HCT116 (cell line): ENCODE results near the gene SLC22A23.
"Not testable (repeated sequence)": the region's sequence is repeated elsewhere in the genome, so short reads cannot be mapped to it uniquely, and the experiment has no call there.

Source experiments
- CEBPB ChIP-seq: IDR thresholded peaks from 2 replicates; pipeline ENCODE4 v1.6.1; 2012; ENCODE audit warnings: low read depth
- EZH2 ChIP-seq: fragments of 200-600 bp; sonication (generic); IDR thresholded peaks from 2 replicates; pipeline ENCODE4 v1.6.1; 2017; ENCODE audit warnings: antibody characterized with exemption, mixed run types
- JUND ChIP-seq: IDR thresholded peaks from 2 replicates; pipeline ENCODE4 v1.6.1; 2012
- POLR2A ChIP-seq: IDR thresholded peaks from 2 replicates; pipeline ENCODE4 v1.7.0; 2011; ENCODE audit warnings: borderline replicate concordance; ENCODE audit not compliant: insufficient read depth, insufficient read length; ENCODE audit errors: extremely low read depth
- POLR2AphosphoS5 ChIP-seq: IDR thresholded peaks from 2 replicates; pipeline ENCODE4 v1.6.1; 2011; ENCODE audit warnings: mild to moderate bottlenecking, low read depth, low read length, moderate library complexity
- RAD21 ChIP-seq: IDR thresholded peaks from 2 replicates; pipeline ENCODE4 v1.6.1; 2012; ENCODE audit warnings: low read depth, mild to moderate bottlenecking
- SP1 ChIP-seq: IDR thresholded peaks from 2 replicates; pipeline ENCODE4 v1.6.1; 2012; ENCODE audit warnings: low read depth
- YY1 ChIP-seq: IDR thresholded peaks from 2 replicates; pipeline ENCODE4 v1.6.1; 2011; ENCODE audit warnings: low read length, low read depth, moderate library complexity, mild to moderate bottlenecking; ENCODE audit not compliant: insufficient replicate concordance; ENCODE audit errors: extremely low read depth
- ZFX ChIP-seq: fragments of 450-650 bp; IDR thresholded peaks from 2 replicates; pipeline ENCODE4 v1.6.1; 2017
- TF ChIP-seq, protein P1 (sequence below), 3 experiments: fragments of 200-600 bp in 1 of 3; sonication (generic) in 1 of 3; IDR thresholded peaks in 2 of 3; conservative IDR thresholded peaks in 1 of 3; 2 replicates each; pipeline ENCODE4 v1.5.1; 2012 to 2017; ENCODE audit warnings: low read depth in 2 of 3, low read length in 2 of 3, antibody characterized with exemption in 1 of 3, borderline replicate concordance in 1 of 3, control low read depth in 1 of 3, mild to moderate bottlenecking in 1 of 3, mixed read lengths in 1 of 3, mixed run types in 1 of 3, moderate library complexity in 1 of 3; ENCODE audit not compliant: insufficient read depth in 1 of 3
- TF ChIP-seq, protein P2 (sequence below): IDR thresholded peaks from 2 replicates; pipeline ENCODE4 v1.6.1; 2011; ENCODE audit warnings: mild to moderate bottlenecking, low read length, moderate library complexity; ENCODE audit not compliant: insufficient replicate concordance; ENCODE audit errors: extremely low read depth
- TF ChIP-seq, protein P3 (sequence below): IDR thresholded peaks from 2 replicates; pipeline ENCODE4 v1.6.1; 2012
- TF ChIP-seq, protein P4 (sequence below): IDR thresholded peaks from 2 replicates; pipeline ENCODE4 v1.6.1; 2012
- TF ChIP-seq, protein P5 (sequence below): IDR thresholded peaks from 2 replicates; pipeline ENCODE4 v1.6.1; 2012; ENCODE audit warnings: low read depth

DNA sequence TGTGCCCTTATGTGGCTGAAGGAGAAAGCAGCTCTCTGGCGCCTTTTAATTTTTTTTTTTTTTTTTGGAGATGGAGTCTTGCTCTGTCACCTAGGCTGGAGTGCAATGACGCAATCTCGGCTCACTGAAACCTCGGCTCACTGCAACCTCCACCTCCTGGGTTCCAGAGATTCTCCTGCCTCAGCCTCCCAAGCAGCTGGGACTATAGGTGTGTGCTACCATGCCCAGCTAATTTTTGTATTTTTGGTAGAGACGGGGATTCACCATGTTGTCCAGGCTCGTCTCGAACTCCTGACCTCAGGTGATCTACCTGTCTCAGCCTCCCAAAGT, 212.1 kb downstream of the SLC22A23 start:
- TF ChIP-seq, protein P1, sequence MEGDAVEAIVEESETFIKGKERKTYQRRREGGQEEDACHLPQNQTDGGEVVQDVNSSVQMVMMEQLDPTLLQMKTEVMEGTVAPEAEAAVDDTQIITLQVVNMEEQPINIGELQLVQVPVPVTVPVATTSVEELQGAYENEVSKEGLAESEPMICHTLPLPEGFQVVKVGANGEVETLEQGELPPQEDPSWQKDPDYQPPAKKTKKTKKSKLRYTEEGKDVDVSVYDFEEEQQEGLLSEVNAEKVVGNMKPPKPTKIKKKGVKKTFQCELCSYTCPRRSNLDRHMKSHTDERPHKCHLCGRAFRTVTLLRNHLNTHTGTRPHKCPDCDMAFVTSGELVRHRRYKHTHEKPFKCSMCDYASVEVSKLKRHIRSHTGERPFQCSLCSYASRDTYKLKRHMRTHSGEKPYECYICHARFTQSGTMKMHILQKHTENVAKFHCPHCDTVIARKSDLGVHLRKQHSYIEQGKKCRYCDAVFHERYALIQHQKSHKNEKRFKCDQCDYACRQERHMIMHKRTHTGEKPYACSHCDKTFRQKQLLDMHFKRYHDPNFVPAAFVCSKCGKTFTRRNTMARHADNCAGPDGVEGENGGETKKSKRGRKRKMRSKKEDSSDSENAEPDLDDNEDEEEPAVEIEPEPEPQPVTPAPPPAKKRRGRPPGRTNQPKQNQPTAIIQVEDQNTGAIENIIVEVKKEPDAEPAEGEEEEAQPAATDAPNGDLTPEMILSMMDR (IDR thresholded peaks at IDR 0.05 in 2 of 3, conservative IDR thresholded peaks at IDR 0.05 in 1 of 3; ENCODE audit: borderline replicate concordance in 1 of 3, insufficient read depth in 1 of 3, low read depth in 2 of 3, low read length in 2 of 3): not testable (repeated sequence)
- not testable (repeated sequence) for TF ChIP-seq POLR2A, RAD21, YY1, POLR2AphosphoS5, EZH2, CEBPB, ZFX, SP1, JUND
- TF ChIP-seq, protein P2, sequence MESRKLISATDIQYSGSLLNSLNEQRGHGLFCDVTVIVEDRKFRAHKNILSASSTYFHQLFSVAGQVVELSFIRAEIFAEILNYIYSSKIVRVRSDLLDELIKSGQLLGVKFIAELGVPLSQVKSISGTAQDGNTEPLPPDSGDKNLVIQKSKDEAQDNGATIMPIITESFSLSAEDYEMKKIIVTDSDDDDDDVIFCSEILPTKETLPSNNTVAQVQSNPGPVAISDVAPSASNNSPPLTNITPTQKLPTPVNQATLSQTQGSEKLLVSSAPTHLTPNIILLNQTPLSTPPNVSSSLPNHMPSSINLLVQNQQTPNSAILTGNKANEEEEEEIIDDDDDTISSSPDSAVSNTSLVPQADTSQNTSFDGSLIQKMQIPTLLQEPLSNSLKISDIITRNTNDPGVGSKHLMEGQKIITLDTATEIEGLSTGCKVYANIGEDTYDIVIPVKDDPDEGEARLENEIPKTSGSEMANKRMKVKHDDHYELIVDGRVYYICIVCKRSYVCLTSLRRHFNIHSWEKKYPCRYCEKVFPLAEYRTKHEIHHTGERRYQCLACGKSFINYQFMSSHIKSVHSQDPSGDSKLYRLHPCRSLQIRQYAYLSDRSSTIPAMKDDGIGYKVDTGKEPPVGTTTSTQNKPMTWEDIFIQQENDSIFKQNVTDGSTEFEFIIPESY: not testable (repeated sequence)
- TF ChIP-seq, protein P3, sequence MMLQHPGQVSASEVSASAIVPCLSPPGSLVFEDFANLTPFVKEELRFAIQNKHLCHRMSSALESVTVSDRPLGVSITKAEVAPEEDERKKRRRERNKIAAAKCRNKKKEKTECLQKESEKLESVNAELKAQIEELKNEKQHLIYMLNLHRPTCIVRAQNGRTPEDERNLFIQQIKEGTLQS: not testable (repeated sequence)
- TF ChIP-seq, protein P4, sequence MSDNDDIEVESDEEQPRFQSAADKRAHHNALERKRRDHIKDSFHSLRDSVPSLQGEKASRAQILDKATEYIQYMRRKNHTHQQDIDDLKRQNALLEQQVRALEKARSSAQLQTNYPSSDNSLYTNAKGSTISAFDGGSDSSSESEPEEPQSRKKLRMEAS: not testable (repeated sequence)
- TF ChIP-seq, protein P5, sequence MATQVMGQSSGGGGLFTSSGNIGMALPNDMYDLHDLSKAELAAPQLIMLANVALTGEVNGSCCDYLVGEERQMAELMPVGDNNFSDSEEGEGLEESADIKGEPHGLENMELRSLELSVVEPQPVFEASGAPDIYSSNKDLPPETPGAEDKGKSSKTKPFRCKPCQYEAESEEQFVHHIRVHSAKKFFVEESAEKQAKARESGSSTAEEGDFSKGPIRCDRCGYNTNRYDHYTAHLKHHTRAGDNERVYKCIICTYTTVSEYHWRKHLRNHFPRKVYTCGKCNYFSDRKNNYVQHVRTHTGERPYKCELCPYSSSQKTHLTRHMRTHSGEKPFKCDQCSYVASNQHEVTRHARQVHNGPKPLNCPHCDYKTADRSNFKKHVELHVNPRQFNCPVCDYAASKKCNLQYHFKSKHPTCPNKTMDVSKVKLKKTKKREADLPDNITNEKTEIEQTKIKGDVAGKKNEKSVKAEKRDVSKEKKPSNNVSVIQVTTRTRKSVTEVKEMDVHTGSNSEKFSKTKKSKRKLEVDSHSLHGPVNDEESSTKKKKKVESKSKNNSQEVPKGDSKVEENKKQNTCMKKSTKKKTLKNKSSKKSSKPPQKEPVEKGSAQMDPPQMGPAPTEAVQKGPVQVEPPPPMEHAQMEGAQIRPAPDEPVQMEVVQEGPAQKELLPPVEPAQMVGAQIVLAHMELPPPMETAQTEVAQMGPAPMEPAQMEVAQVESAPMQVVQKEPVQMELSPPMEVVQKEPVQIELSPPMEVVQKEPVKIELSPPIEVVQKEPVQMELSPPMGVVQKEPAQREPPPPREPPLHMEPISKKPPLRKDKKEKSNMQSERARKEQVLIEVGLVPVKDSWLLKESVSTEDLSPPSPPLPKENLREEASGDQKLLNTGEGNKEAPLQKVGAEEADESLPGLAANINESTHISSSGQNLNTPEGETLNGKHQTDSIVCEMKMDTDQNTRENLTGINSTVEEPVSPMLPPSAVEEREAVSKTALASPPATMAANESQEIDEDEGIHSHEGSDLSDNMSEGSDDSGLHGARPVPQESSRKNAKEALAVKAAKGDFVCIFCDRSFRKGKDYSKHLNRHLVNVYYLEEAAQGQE: not testable (repeated sequence)
